DMS79 treated with DMSO at 0.1 percent for 48 hours (cell line): Measurements from ENCODE around the gene RREB1.
A peak's percentile ranks its signal among the peaks of the same experiment; 100 is the strongest.
"Not testable (repeated sequence)": the region's sequence is repeated elsewhere in the genome, so short reads cannot be mapped to it uniquely, and the experiment has no call there.

Source experiments
- DNase-seq: peaks from one replicate; lab custom pipeline; 2025; lab: John Stamatoyannopoulos, UW

Gene RREB1

GRCh38 chr6:7145885-7146828, 38.4 kb downstream of the RREB1 start:
- peak; percentile 46 for DNase-seq

DNA sequence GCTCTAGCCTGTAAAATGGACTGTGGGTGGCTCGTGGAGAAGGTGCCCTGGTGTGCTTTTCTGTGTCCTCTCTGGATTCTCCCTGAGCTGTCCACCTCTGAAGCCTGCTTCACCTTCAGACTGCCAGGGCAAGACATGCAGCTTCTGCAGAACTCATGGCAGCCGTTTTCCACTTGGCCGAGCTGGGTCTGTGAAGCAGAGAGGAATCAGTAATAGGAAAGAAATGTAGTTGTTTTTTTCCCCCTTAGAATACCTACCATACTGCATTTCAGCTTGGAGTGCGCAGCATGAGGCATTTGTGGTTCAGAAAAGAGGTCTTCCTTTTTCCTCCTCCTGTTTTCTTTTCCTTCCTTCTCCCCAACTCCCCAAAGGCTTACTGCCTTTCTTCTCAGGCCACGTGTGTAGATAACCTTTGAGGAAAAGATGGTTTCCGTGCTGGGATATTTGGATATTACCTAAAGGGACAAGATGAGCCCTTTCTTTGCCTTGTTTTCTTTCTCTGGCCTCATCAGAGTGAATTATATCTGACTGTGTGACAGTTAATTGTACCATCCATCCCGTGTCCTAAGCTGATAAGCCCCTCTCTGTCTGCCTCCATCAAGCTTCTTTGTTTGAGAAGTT, 39.4 kb downstream of the RREB1 start:
- no peak for DNase-seq

DNA sequence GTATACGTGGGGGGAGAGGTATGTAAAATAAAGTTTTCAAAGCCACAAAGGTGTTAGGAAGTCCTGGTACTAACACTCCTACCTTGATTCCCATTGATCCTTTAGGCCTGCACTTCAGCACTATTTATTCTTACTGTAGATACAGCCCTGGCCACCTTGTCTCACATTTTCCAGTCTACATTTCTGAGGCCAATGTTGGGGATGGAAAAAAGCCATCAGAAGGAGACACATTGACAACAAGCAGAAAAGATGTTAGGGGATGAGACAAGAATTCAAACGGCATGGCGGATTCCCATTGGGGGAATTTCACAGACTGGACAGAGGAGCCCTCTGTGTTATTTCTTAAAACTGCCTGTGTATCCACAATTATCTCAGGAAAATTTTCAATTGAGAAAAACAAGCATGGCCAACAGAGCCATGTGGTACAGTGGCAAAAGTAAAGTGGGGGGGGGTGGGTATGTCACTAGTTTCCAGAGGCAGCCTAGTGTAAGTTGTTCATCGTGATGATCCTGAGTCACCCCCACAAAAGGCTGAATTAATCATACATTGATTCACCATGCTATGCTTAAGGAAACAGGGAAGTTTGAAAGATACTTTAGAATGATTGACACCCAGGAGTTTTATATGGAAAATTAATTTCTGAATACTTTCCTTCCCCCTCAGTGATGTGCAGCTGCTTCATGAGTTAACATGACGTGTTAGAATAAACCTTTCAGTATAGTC, 40.5 kb downstream of the RREB1 start:
- DNase-seq: no peak

- DNase-seq: no peak
Observed at GRCh38 chr6:7150381-7151064, 42.8 kb downstream of the RREB1 start.

DNA sequence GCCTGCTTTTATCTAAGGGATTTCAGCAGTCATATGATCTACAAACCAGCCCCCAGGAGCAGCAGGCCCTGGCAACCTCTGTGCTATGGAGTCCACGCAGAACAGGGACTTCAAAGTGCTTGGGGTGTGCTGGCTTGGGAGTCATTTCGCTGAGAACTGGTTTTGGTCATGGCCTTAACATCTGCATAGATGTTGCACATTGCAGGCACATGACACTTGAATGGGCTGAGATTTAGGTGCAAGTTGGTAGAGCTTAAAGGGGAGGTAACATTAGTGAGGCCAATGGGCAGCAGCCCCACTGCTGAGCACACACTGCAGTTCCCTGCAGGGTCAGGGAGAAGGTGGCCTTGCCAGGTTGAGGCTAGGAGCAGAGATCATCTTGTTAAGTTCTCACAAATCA, 43.6 kb downstream of the RREB1 start:
- no peak for DNase-seq

- peak; percentile 4 for DNase-seq
Observed at GRCh38 chr6:7152462-7152861, 44.7 kb downstream of the RREB1 start.

GRCh38 chr6:7153789-7154188, 46.0 kb downstream of the RREB1 start:
- no peak for DNase-seq

GRCh38 chr6:7154341-7155139, 46.8 kb downstream of the RREB1 start:
- no peak for DNase-seq

DNA sequence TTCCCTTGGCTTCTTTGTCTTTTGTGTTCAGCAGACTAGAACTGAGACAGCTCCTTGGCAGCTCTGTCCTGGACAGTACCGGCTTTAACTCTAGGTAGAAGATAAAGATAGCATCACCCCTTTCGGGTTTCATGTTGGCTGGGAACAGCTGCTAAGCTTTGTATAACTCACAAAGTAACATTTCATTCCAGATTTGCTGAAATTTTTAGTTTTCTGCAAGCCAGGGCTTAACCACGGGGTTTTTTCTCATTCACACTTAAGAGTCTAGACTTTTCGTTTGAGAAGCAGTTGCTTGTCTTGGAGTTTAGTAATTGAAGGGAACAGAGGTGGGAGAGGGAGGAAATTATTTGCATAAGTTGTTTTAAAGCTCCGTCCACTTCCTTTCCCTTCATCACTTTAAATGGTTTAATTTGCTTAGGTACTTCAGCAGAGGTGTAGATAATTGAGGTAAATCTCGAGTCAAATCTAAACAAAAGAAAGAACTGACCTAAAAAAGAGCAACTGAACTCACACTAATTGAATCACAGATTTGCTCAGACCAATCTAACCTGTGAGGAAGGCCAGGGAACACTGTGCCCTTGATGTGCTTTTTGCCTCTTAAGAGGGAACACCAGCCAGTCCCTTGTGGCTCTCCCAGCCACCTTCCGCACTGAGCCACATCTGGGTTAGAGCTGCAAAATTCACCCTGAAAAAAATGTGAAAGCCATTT, 48.3 kb downstream of the RREB1 start:
- DNase-seq: no peak

GRCh38 chr6:7156643-7157278, 49.0 kb downstream of the RREB1 start:
- peak; percentile 25 for DNase-seq

DNA sequence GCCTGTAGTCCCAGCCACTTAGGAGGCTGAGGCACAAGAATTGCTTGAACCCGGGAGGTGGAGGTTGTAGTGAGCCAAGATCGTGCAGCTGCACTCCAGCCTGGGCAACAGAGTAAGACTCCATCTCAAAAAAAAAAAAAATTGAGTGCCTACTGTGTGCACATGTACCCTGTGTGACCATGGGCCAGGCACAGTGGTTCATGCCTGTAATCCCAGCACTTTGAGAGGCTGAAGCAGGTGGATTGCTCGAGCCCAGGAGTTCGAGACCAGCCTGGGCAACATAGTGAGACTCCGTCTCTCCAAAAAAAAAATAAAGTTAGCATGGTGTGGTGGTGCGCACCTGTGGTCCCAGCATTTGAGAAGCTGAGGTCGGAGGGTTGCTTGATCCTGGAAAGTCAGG, 49.5 kb downstream of the RREB1 start:
- not testable (repeated sequence) for DNase-seq

DNA sequence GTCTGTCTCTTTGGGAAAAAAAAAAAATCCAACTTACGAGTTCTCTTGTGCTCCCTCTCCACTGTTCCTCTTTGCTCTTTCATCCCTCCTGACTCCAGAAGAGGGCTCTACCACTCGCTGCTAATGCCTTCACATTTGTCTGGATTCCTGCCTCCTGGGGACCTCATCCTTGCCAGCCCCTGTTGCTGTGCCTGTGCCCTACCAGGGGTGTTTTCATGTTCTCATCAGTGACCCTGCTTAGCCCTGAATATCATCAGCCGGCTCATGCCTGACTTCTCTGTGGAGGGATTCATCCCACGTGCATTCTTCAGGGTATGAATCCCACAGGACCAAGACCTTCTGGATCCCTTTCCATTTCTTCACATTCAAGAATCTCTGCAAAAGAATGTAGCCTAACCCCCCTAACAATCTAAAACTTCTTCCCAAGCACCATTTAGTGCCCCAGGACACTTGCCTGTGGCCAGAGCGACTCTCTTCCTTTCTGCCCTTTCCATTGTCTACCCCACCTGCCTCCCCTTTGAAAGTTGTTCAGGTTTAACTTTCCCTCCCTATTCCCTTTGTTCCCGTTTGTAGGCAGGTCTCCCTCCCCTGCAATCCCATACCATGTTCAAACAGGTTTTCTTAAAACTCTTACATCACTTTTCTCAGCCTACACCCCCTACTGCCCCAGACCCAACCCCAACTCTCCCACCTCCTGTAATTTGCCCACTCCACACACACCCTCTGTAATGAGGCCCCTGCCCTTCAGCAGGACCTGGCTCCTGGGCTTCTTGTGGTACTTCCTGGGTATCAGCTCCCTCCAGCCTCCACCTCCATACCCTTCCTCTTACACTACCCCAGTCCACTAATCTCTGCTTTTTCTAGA, 50.2 kb downstream of the RREB1 start:
- no peak for DNase-seq

GRCh38 chr6:7159790-7160525, 52.2 kb downstream of the RREB1 start:
- DNase-seq: no peak

DNA sequence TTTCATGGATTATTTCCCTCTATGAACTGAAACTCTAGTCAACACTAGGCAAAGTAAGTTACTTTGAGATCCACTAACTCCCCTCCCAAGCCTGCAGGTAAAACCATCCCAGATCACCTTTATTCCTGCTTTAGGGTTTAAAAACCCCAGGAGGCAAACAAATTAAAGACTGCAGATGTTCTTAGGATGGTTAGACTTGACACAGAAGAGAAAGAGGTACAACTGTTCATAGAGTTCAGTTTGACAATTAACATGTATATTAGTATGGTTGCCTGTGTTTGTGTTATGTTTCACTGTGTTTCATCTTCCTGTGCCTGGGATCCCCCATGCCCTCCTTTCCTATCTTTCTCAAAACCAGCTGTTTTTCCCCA, 53.5 kb downstream of the RREB1 start:
- no peak for DNase-seq

GRCh38 chr6:7161845-7162244, 54.1 kb downstream of the RREB1 start:
- DNase-seq: no peak

DNA sequence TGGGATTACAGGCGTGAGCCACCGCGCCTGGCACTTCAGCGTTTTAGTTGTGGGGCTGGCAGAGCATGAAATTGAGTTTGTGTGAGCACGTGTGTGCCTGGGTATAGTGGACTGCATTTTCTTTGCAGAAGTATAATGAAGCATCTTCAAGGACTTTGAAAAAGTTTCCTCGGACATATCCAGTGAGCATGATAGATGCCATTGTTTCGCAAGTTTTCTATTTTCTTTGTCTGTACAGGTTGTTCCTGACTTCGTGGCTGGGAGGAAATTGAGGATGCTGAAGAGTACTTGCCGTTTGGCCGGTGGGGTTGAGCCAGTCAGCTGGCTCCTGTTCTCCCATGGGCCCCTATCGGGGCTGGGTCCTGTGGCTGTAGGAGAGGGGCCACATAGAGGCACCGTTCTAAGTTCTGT, 55.9 kb downstream of the RREB1 start:
- DNase-seq: no peak

GRCh38 chr6:7164536-7165001, 56.8 kb downstream of the RREB1 start:
- DNase-seq: no peak
